Stimulated activated CD4-positive, alpha-beta T cell treated with anti-CD3 and anti-CD28 coated beads, Interleukin-12 subunit alpha, Interleukin-12 subunit beta, amount 100 ng/mL, for 48 hours (primary cell): ENCODE data around the gene GLA.

ENCODE experiments used
- DNase-seq, 3 donors: peaks; one replicate each; pipeline ENCODE4 v3.0.0-alpha.2; 2020; ENCODE audit warnings: low read depth in 2 of 3, low spot score in 1 of 3

Gene GLA

DNA sequence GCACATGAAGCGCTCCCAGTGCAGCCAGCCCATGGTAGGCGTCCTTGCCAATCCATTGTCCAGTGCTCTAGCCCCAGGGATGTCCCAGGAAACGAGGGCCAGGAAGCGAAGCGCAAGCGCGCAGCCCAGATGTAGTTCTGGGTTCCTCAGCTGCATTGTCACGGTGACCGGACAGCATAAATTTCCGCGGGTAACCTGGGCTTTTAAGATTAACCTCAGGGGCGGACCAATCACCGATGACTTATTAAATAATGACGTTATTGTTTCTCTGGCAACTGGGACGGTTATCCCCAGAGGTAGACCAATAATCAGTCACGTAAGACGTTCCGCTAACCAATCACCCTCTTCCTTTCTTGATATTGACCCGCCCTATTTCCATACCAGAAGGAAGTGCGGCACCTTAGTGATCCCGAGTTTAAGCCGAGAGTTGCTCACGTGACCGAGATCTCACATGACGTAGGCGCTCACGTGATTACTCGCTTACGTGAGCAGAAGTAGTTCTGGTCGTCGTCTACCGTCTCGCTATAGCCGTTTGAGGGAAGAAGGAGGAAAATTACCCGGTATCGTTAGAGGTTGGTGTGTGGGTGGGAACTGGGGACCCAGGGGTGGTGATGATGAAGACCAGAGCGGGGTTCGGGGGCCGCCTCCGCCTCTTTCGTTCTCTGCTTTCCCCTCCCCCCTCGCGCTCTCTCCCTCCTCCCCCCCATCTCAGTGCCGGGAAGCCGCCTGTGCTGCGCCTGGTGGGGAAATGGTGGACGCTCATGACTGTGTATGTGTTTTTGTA, at the start of gene GLA, which contains the start of gene HNRNPH2:
GLA (minus strand) TSS at position 178 of the 784 bp plus-strand sequence; CDS start at position 156, 22 bp downstream.
HNRNPH2 (plus strand) TSS at position 475 of the 784 bp plus-strand sequence. CDS start 3,767 bp downstream, outside the sequence.
- peak; percentile 77 to 83 (median 82) for DNase-seq

- no peak for DNase-seq
These were observed 44.3 kb upstream of the GLA start for GRCh38 chrX:101452056-101452455.

DNA sequence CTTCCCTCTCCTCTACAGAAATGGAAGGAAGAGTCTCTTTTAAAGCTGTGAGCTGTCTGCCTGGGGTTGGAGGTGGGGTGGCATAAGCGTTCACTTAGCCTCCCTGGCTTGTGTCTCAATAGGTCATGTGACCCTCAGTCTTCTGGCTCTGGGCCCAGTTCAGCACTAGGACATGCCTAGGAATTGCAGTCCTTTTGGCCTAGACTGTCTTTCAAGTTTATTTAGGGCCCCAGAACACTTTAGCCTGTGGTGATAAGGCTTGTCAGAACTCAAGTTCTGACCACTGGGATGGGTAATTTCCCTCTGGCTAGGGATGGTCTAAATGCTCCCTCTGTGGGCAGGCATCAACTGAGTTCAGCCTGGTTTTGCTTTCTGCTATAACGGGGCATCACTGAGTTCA, 43.2 kb upstream of the GLA start:
- no peak for DNase-seq

DNA sequence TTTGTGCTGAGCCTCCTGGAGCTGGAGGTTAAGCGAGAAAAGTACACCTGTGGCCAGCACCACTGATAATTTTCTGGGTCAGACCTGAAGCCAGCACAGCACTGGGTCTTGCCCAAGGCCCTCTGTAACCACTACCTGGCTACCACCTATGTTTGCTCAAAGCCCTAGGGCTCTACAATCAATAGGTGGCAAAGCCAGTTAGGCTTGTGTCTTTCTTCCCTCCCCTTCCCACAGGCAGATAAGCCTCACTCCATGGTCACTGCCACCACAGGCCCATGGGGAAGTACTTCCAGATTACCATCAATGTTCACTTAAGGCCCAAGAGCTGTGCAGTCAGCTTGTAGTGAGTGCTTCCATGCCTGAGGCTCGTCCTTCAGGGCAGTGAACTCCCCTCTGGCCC, 42.4 kb upstream of the GLA start:
- DNase-seq, result no peak

DNA sequence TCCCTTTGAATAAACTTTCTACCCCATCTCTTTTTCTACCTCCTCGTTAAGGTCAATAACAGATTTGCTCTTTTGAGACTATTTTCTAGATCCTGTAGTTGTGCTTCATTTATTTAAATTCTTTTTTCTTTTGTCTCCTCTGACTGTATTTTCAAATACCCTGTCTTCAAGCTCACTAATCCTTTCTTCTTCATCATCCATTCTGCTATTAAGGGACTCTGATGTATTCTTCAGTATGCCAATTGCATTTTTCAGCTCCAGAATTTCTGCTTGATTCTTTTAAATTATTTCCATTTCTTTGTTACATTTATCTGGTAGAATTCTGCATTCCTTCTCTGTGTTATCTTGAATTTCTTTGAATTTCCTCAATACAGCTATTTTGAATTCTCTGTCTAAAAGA, 41.6 kb upstream of the GLA start:
- DNase-seq, result no peak

GRCh38 chrX:101442085-101442484, 34.4 kb upstream of the GLA start:
- no peak for DNase-seq

DNA sequence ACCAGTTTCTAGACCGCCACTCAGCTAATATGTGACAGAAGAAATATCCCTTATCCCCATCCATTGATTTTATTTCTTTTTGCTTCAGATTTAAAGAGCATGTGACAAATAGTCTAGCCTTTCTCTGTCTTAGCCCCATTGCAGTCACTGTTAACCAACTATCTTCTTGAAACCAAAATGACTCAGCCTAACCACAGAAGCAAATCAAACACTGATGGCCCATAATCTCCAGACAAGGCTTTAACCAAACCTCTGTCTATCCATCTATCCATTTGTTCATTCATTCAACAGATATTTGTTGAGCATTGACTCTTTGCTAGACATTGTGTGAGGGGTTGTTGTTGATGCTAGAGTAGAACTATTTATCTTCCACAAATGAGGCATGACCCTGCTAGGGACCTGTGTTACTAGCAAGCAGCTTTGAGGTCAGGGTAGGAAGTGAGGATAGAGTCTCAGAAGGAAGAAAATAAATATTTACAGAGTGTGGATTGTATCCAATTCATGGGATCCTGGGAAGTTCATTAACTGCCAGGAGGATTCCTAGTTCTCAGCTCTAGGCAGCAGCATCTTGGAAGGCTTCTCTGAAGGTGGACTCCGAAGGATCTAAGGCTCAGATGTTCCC, 22.8 kb upstream of the GLA start:
- no peak for DNase-seq

GRCh38 chrX:101429934-101430333, 22.2 kb upstream of the GLA start:
- DNase-seq, result no peak

DNA sequence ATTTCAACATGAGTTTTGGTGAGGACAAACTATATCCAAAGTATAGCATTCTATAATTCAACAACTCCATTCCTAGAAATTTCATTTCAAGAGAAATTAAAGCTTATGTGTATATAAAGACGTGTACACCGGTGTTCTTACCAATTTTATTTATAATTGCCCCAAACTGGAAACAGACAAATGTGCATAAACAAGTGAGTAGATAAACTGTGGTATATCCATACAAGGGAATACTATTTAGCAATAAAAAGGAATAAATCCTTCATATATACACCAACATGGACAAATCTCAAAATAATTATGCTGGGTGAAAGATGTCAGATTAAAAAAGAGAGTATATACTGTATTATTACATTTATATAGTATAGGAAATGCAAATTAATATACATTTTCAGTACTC, 20.2 kb upstream of the GLA start:
- no peak for DNase-seq

- DNase-seq, result no peak
These were observed 11.8 kb upstream of the GLA start for GRCh38 chrX:101419489-101419888.

- DNase-seq, result peak in 1 of 3 donors; percentile 34
These were observed 10.5 kb upstream of the GLA start for GRCh38 chrX:101417981-101418841.

DNA sequence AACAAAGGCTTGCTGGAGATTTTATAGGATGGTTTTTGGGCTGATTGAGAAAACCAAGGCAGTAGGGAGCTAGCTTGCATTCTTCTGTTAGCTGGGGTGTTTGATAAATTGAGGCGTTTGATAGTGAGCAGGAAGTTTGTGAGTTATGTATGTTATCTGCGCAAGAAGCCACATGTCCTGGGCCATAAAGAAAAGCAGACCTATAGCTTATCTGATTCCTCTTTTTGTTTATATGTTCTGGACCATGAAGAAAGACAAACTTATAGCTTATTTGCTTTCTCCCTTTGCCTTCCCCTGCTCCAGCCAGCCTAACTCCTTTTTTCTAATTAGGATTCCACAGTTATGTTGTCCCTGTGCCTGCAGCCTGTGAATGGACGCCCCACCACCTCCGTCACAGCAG, 9.5 kb upstream of the GLA start:
- DNase-seq, result no peak

- DNase-seq, result no peak
These were observed 9.0 kb upstream of the GLA start for GRCh38 chrX:101416691-101417090.

- DNase-seq, result peak in 1 of 3 donors; percentile 53
These were observed 7.7 kb upstream of the GLA start for GRCh38 chrX:101415180-101416145.

DNA sequence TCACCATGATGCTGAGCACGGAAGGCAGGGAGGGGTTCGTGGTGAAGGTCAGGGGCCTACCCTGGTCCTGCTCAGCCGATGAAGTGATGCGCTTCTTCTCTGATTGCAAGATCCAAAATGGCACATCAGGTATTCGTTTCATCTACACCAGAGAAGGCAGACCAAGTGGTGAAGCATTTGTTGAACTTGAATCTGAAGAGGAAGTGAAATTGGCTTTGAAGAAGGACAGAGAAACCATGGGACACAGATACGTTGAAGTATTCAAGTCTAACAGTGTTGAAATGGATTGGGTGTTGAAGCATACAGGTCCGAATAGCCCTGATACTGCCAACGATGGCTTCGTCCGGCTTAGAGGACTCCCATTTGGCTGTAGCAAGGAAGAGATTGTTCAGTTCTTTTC, 4.3 kb upstream of the GLA start:
- no peak for DNase-seq

DNA sequence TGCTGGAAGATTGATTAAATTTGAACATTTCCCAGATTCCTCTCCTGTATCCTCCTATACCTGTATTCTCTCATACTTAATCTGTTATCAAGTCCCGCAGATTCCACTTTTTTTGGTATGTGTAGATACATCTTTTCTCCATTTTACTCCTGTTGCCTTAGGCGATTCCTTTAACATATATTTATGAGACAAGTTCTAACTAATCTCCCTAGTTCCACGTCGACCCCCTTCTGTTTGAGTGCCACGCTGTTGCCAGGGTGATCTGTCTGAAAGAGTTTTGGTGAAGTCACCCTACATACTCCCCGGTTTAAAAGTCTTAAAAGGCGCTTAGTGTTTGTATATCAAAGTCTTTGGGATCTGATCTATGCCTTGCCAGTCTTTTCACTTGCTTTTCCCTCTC, 2.7 kb upstream of the GLA start:
- no peak for DNase-seq

GRCh38 chrX:101409043-101409442, 1.3 kb upstream of the GLA start:
- no peak for DNase-seq

GRCh38 chrX:101408532-101408841, 762 bp upstream of the GLA start:
- no peak for DNase-seq

- no peak for DNase-seq
These were observed 468 bp downstream of the GLA start for GRCh38 chrX:101407167-101407747.

DNA sequence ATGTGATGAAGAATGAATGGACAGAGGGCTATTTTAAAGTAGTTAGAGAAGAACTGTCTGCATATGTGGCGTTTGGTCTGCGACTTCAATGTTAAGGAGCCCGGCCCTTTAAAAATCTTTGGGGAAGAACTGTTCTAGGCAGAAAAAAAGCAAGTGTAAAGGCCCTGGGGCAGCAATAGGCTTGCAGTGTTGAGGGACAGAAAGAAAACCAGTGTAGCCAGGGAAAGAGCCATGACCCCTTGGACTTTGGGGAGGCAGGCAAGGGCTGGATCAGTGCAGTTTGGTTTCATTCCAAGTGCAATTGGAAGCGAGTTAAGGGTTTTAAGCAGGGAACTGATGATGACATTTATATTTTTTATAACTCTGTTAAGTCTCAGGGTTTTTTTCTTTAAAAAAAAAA, 7.9 kb downstream of the GLA start:
- DNase-seq, result no peak
